OCI-LY7 (cell line): ENCODE measurements around the gene CETP. TPM values are rescaled to one million over a fixed set of nuclear protein-coding genes. Genes with fewer than 3 reads are reported as not detected.

Experiments
- BruUV-seq: library from RNA; stranded (reverse); fragments of 400-500 nt; replicated peaks from 2 replicates; lab custom pipeline; 2021; lab: Mats Ljungman, UMichigan
- CTCF ChIA-PET: fragments of 300-600 bp; sonication (Branson Sonifier 250); formaldehyde crosslinking; loops from one replicate; lab custom pipeline; 2022; ENCODE audit warnings: antibody characterized with exemption; ENCODE audit not compliant: unreplicated experiment; lab: Charles Lee
- POLR2A ChIA-PET: fragments of 300-600 bp; sonication (Branson Sonifier 250); formaldehyde crosslinking; loops from one replicate; lab custom pipeline; 2022; ENCODE audit warnings: antibody characterized with exemption; lab: Charles Lee
- DNase-seq: peaks from one replicate; pipeline ENCODE4 v3.0.0-alpha.2; 2015; ENCODE audit warnings: low spot score
- H2AFZ ChIP-seq: fragments of 200-600 bp; sonication (generic), shearing (Covaris generic); 2 replicates; pipeline ENCODE4 v1.6.1; 2014; ENCODE audit warnings: mild to moderate bottlenecking, antibody characterized with exemption, low read length, moderate library complexity
- H3K27ac ChIP-seq: fragments of 200-600 bp; sonication (generic); 2 replicates; pipeline ENCODE4 v1.5.1; 2014; ENCODE audit warnings: mixed run types, low read depth, mild to moderate bottlenecking, moderate library complexity, low read length, inconsistent platforms; ENCODE audit not compliant: poor library complexity, severe bottlenecking
- H3K36me3 ChIP-seq: fragments of 200-600 bp; sonication (generic); 2 replicates; pipeline ENCODE4 v1.6.1; 2014; ENCODE audit warnings: mild to moderate bottlenecking, antibody characterized with exemption, low read length, moderate library complexity, mixed read lengths; ENCODE audit not compliant: insufficient read depth
- H3K4me1 ChIP-seq: fragments of 200-600 bp; sonication (generic); 2 replicates; pipeline ENCODE4 v1.5.1; 2014; ENCODE audit warnings: mild to moderate bottlenecking, low read length; ENCODE audit not compliant: insufficient read depth, poor library complexity, severe bottlenecking
- H3K4me2 ChIP-seq: fragments of 200-600 bp; sonication (generic); 2 replicates; pipeline ENCODE4 v1.6.1; 2014; ENCODE audit warnings: mild to moderate bottlenecking, low read length
- H3K4me3 ChIP-seq: fragments of 200-600 bp; sonication (generic); 2 replicates; pipeline ENCODE4 v1.5.1; 2014; ENCODE audit warnings: mild to moderate bottlenecking, low read depth, low read length; ENCODE audit not compliant: poor library complexity, severe bottlenecking
- H3K79me2 ChIP-seq: fragments of 200-600 bp; sonication (generic); 2 replicates; pipeline ENCODE4 v1.6.1; 2016; ENCODE audit warnings: low read depth, mild to moderate bottlenecking, low read length, moderate library complexity, mixed read lengths; ENCODE audit not compliant: insufficient read depth
- H3K9me2 ChIP-seq: fragments of 200-600 bp; sonication (generic); 2 replicates; pipeline ENCODE4 v1.6.1; 2016; ENCODE audit warnings: mild to moderate bottlenecking, low read length, mixed read lengths; ENCODE audit not compliant: insufficient read depth
- H3K9me3 ChIP-seq: fragments of 200-600 bp; sonication (generic); 2 replicates; pipeline ENCODE4 v1.6.1; 2014; ENCODE audit warnings: mild to moderate bottlenecking, mixed run types, low read length, mixed read lengths
- H4K20me1 ChIP-seq: fragments of 200-600 bp; sonication (generic); 2 replicates; pipeline ENCODE4 v1.6.1; 2014; ENCODE audit warnings: mild to moderate bottlenecking, antibody characterized with exemption, low read length, moderate library complexity, mixed read lengths; ENCODE audit not compliant: insufficient read depth
- CTCF ChIP-seq: fragments of 200-600 bp; sonication (generic); conservative IDR thresholded peaks from 2 replicates; pipeline ENCODE4 v1.5.1; 2014; ENCODE audit warnings: mild to moderate bottlenecking, antibody characterized with exemption, low read length, moderate library complexity, mixed read lengths
- EZH2phosphoT487 ChIP-seq: fragments of 200-600 bp; sonication (generic); IDR thresholded peaks from 2 replicates; pipeline ENCODE4 v1.6.1; 2018; ENCODE audit warnings: low read depth, borderline replicate concordance, mild to moderate bottlenecking, mixed run types, antibody characterized with exemption, low read length, moderate library complexity, mixed read lengths
- intact Hi-C: fragments of 100-400 bp; cut with micrococcal nuclease; formaldehyde crosslinking; loops from one replicate; pipeline ENCODE4 v1.10.0; 2022; ENCODE audit not compliant: unreplicated experiment
- total RNA-seq, 2 experiments: library from RNA; depleted of rRNA in 1 of 2; stranded (reverse); fragments of >200 nt in 1 of 2; shearing (Covaris generic) in 1 of 2; gene quantifications; 2 replicates each; pipeline ENCODE4 v1.2.3, GENCODE V29; 2014 to 2022

CETP gene
- total RNA-seq, 2 experiments from 2014 or later: 0.54 to 0.65 TPM

GRCh38 chr16:57017251-57017650, 55.5 kb downstream of the CETP start:
- H3K27ac ChIP-seq: no peak overlapping the region
- ChIA-PET POLR2A (no interaction called here), CTCF (no interaction called here)
- no peak for DNase-seq
- H3K9me2 ChIP-seq: no peaks in the 10 kb centered on the region
- BruUV-seq: no TSS peak
- intact Hi-C loops: no loop called here
- H3K4me1 ChIP-seq: peaks cover 30% of the 10 kb centered on the region
- H3K9me3 ChIP-seq: no peaks in the 10 kb centered on the region
- peaks cover 37% of the 10 kb centered on the region for H3K79me2 ChIP-seq
- H4K20me1 ChIP-seq: no peaks in the 10 kb centered on the region
- no peak overlapping the region for H3K4me2 ChIP-seq
- H3K36me3 ChIP-seq: peaks cover 90% of the 10 kb centered on the region
- no peak overlapping the region for H2AFZ ChIP-seq
- TF ChIP-seq EZH2phosphoT487 (no peak), CTCF (no peak)
- H3K4me3 ChIP-seq: no peak overlapping the region

DNA sequence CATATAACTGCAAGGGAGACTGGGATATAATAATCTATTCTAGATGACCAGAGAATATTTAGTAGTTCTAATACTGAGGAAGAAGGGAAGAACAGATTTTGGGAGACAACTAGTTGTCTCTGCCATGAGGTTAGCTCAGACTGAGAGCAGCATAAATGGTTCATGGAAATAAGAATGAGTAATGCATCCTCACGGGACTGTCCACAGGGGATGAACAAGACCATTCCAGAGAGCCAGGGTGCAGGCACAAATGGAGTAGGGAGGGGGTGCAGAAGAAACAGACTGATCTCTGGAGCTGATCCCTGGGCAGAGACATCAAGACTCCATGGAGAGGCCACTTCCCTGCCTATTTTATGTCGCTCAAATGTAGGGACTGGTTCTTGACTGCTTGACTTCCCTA, 58.0 kb downstream of the CETP start:
- peaks cover 12% of the 10 kb centered on the region; the same call in 1 of the 2 replicates for H3K79me2 ChIP-seq
- H2AFZ ChIP-seq: no peak overlapping the region
- no peak overlapping the region for H3K27ac ChIP-seq
- intact Hi-C loops: no loop called here
- DNase-seq: no peak
- BruUV-seq: no TSS peak
- H3K4me2 ChIP-seq: no peak overlapping the region
- CTCF ChIA-PET: no interaction called here
- no peaks in the 10 kb centered on the region for H3K9me3 ChIP-seq
- H3K36me3 ChIP-seq: peaks cover 93% of the 10 kb centered on the region
- POLR2A ChIA-PET: interaction anchor here (0.7 to 3.1 kb wide), 3 partner anchors 9 to 36 kb away, joined by 3 to 15 read pairs (median 3); no protein-coding TSS in a partner anchor
- H4K20me1 ChIP-seq: no peaks in the 10 kb centered on the region
- H3K4me3 ChIP-seq: no peak overlapping the region
- TF ChIP-seq EZH2phosphoT487 (no peak), CTCF (no peak)
- H3K9me2 ChIP-seq: no peaks in the 10 kb centered on the region
- H3K4me1 ChIP-seq: peaks cover 5% of the 10 kb centered on the region

DNA sequence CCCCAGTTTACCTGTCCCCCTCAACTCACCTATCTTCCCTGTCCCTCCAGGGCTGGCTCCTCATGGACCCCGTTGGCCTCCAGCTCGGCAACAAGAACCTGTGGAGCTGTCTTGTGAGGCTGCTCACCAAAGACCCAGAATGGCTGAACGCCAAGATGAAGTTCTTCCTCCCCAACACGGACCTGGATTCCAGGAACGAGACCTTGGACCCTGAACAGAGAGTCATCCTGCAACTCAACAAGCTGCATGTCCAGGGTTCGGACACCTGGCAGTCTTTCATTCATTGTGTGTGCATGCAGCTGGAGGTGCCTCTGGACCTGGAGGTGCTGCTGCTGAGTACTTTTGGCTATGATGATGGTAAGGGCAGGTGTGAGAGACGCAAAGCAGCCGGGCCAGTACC, 58.9 kb downstream of the CETP start:
- TF ChIP-seq EZH2phosphoT487: no peak
- no peak for TF ChIP-seq CTCF
- no peaks in the 10 kb centered on the region for H3K9me2 ChIP-seq
- DNase-seq: no peak
- H3K79me2 ChIP-seq: 0 out of 2 replicates have a peak, but pooled peaks cover 6% of the 10 kb centered on the region
- no peaks in the 10 kb centered on the region for H3K4me1 ChIP-seq
- no peak overlapping the region for H2AFZ ChIP-seq
- no peak overlapping the region for H3K27ac ChIP-seq
- H3K4me2 ChIP-seq: no peak overlapping the region
- H4K20me1 ChIP-seq: no peaks in the 10 kb centered on the region
- POLR2A ChIA-PET: interaction anchor here (3.1 kb wide), 1 partner anchor 10 kb away, joined by 15 read pairs; no protein-coding TSS in a partner anchor
- no peaks in the 10 kb centered on the region for H3K9me3 ChIP-seq
- CTCF ChIA-PET: no interaction called here
- BruUV-seq: no TSS peak
- no peak overlapping the region for H3K4me3 ChIP-seq
- peaks cover 97% of the 10 kb centered on the region for H3K36me3 ChIP-seq
- intact Hi-C loops: no loop called here
